ENCODE measurements around the gene FOXJ3. TPM values are rescaled to one million over a fixed set of nuclear protein-coding genes. Genes with fewer than 3 reads are reported as not detected.

The FOXJ3 gene
- total and polyA plus RNA-seq, 2 of the 13 experiments (the other 11 are each of a cell fraction or from before 2014, with no cell fraction given): 16.6 to 48.5 TPM

GRCh38 chr1:42335050-42335808 lies at the start of gene FOXJ3 (continued):
- TF ChIP-seq, protein P1, sequence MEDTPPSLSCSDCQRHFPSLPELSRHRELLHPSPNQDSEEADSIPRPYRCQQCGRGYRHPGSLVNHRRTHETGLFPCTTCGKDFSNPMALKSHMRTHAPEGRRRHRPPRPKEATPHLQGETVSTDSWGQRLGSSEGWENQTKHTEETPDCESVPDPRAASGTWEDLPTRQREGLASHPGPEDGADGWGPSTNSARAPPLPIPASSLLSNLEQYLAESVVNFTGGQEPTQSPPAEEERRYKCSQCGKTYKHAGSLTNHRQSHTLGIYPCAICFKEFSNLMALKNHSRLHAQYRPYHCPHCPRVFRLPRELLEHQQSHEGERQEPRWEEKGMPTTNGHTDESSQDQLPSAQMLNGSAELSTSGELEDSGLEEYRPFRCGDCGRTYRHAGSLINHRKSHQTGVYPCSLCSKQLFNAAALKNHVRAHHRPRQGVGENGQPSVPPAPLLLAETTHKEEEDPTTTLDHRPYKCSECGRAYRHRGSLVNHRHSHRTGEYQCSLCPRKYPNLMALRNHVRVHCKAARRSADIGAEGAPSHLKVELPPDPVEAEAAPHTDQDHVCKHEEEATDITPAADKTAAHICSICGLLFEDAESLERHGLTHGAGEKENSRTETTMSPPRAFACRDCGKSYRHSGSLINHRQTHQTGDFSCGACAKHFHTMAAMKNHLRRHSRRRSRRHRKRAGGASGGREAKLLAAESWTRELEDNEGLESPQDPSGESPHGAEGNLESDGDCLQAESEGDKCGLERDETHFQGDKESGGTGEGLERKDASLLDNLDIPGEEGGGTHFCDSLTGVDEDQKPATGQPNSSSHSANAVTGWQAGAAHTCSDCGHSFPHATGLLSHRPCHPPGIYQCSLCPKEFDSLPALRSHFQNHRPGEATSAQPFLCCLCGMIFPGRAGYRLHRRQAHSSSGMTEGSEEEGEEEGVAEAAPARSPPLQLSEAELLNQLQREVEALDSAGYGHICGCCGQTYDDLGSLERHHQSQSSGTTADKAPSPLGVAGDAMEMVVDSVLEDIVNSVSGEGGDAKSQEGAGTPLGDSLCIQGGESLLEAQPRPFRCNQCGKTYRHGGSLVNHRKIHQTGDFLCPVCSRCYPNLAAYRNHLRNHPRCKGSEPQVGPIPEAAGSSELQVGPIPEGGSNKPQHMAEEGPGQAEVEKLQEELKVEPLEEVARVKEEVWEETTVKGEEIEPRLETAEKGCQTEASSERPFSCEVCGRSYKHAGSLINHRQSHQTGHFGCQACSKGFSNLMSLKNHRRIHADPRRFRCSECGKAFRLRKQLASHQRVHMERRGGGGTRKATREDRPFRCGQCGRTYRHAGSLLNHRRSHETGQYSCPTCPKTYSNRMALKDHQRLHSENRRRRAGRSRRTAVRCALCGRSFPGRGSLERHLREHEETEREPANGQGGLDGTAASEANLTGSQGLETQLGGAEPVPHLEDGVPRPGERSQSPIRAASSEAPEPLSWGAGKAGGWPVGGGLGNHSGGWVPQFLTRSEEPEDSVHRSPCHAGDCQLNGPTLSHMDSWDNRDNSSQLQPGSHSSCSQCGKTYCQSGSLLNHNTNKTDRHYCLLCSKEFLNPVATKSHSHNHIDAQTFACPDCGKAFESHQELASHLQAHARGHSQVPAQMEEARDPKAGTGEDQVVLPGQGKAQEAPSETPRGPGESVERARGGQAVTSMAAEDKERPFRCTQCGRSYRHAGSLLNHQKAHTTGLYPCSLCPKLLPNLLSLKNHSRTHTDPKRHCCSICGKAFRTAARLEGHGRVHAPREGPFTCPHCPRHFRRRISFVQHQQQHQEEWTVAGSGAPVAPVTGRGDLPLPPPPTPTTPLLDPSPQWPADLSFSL (CRISPR knock-in tag; IDR thresholded peaks at IDR 0.05): no peak
- TF ChIP-seq STAT5B (CRISPR knock-in tag; IDR thresholded peaks at IDR 0.05) (peak; percentile 71; the same call in 1 of the 2 replicates), ZSCAN22 (CRISPR knock-in tag; IDR thresholded peaks at IDR 0.05) (no peak), KAT2B (IDR thresholded peaks at IDR 0.05; ENCODE audit: borderline replicate concordance, low read depth, low read length) (no peak), ZNF441 (CRISPR knock-in tag; IDR thresholded peaks at IDR 0.05; ENCODE audit: borderline replicate concordance) (peak; percentile 85), ZNF703 (CRISPR knock-in tag; IDR thresholded peaks at IDR 0.05; ENCODE audit: borderline replicate concordance) (no peak), GABPA (IDR thresholded peaks at IDR 0.05; ENCODE audit: low read depth, low read length) (peak; percentile 79), GABPA (CRISPR knock-in tag; IDR thresholded peaks at IDR 0.05; ENCODE audit: low read depth) (peak; percentile 77), PHF20 (CRISPR knock-in tag; IDR thresholded peaks at IDR 0.05) (peak; percentile 81), ZNF143 (CRISPR knock-in tag; IDR thresholded peaks at IDR 0.05) (peak; percentile 48; the same call in 1 of the 2 replicates), POGZ (CRISPR knock-in tag; IDR thresholded peaks at IDR 0.05) (peak; percentile 98), ZNF333 (CRISPR knock-in tag; IDR thresholded peaks at IDR 0.05; ENCODE audit: borderline replicate concordance) (peak; percentile 70; the same call in 1 of the 2 replicates), HCFC1 (IDR thresholded peaks at IDR 0.05; ENCODE audit: low read depth, low read length) (peak; percentile 57)
- TF ChIP-seq, protein P2, sequence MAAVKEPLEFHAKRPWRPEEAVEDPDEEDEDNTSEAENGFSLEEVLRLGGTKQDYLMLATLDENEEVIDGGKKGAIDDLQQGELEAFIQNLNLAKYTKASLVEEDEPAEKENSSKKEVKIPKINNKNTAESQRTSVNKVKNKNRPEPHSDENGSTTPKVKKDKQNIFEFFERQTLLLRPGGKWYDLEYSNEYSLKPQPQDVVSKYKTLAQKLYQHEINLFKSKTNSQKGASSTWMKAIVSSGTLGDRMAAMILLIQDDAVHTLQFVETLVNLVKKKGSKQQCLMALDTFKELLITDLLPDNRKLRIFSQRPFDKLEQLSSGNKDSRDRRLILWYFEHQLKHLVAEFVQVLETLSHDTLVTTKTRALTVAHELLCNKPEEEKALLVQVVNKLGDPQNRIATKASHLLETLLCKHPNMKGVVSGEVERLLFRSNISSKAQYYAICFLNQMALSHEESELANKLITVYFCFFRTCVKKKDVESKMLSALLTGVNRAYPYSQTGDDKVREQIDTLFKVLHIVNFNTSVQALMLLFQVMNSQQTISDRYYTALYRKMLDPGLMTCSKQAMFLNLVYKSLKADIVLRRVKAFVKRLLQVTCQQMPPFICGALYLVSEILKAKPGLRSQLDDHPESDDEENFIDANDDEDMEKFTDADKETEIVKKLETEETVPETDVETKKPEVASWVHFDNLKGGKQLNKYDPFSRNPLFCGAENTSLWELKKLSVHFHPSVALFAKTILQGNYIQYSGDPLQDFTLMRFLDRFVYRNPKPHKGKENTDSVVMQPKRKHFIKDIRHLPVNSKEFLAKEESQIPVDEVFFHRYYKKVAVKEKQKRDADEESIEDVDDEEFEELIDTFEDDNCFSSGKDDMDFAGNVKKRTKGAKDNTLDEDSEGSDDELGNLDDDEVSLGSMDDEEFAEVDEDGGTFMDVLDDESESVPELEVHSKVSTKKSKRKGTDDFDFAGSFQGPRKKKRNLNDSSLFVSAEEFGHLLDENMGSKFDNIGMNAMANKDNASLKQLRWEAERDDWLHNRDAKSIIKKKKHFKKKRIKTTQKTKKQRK (IDR thresholded peaks at IDR 0.05; ENCODE audit: low read length): no peak
- TF ChIP-seq, protein P3, sequence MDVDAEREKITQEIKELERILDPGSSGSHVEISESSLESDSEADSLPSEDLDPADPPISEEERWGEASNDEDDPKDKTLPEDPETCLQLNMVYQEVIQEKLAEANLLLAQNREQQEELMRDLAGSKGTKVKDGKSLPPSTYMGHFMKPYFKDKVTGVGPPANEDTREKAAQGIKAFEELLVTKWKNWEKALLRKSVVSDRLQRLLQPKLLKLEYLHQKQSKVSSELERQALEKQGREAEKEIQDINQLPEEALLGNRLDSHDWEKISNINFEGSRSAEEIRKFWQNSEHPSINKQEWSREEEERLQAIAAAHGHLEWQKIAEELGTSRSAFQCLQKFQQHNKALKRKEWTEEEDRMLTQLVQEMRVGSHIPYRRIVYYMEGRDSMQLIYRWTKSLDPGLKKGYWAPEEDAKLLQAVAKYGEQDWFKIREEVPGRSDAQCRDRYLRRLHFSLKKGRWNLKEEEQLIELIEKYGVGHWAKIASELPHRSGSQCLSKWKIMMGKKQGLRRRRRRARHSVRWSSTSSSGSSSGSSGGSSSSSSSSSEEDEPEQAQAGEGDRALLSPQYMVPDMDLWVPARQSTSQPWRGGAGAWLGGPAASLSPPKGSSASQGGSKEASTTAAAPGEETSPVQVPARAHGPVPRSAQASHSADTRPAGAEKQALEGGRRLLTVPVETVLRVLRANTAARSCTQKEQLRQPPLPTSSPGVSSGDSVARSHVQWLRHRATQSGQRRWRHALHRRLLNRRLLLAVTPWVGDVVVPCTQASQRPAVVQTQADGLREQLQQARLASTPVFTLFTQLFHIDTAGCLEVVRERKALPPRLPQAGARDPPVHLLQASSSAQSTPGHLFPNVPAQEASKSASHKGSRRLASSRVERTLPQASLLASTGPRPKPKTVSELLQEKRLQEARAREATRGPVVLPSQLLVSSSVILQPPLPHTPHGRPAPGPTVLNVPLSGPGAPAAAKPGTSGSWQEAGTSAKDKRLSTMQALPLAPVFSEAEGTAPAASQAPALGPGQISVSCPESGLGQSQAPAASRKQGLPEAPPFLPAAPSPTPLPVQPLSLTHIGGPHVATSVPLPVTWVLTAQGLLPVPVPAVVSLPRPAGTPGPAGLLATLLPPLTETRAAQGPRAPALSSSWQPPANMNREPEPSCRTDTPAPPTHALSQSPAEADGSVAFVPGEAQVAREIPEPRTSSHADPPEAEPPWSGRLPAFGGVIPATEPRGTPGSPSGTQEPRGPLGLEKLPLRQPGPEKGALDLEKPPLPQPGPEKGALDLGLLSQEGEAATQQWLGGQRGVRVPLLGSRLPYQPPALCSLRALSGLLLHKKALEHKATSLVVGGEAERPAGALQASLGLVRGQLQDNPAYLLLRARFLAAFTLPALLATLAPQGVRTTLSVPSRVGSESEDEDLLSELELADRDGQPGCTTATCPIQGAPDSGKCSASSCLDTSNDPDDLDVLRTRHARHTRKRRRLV (CRISPR knock-in tag; IDR thresholded peaks at IDR 0.05): no peak
